Sigmoid colon (tissue), 7 donors: ENCODE measurements around the gene KBTBD6. TPM values are rescaled to one million over a fixed set of nuclear protein-coding genes. Genes with fewer than 3 reads are reported as not detected.
"Not testable (repeated sequence)": the region's sequence is repeated elsewhere in the genome, so short reads cannot be mapped to it uniquely, and the experiment has no call there.

Source experiments
- DNase-seq: peaks from one replicate; pipeline ENCODE4 v3.0.0-alpha.2; 2019
- H3K27ac ChIP-seq, 4 donors: fragments of 200-600 bp; sonication (generic); one replicate each; pipeline ENCODE4 v1.5.1; 2016 to 2019; ENCODE audit warnings: mild to moderate bottlenecking in 1 of 4
- H3K27me3 ChIP-seq, 3 donors: fragments of 200-600 bp; sonication (generic); one replicate each; pipeline ENCODE4 v1.5.1; 2019; ENCODE audit warnings: mild to moderate bottlenecking in 1 of 3
- H3K36me3 ChIP-seq, 4 donors: fragments of 200-600 bp; sonication (generic); one replicate each; pipeline ENCODE4 v1.5.1; 2016 to 2019
- H3K4me1 ChIP-seq, 4 donors: fragments of 200-600 bp; sonication (generic); one replicate each; pipeline ENCODE4 v1.5.1; 2017 to 2019
- H3K4me3 ChIP-seq, 4 donors: fragments of 200-600 bp; sonication (generic); one replicate each; pipeline ENCODE4 v1.5.1; 2017 to 2019; ENCODE audit warnings: mild to moderate bottlenecking in 2 of 4, moderate library complexity in 1 of 4
- H3K9me3 ChIP-seq, 4 donors: fragments of 200-600 bp in 3 of 4; sonication (generic) in 3 of 4; one replicate each; pipeline versions ENCODE4 v1.5.1 to v1.6.1; 2013 to 2019
- EP300 ChIP-seq, 4 donors: sonication (generic); formaldehyde crosslinking; IDR thresholded peaks; one replicate each; pipeline ENCODE4 v1.6.1; 2017; ENCODE audit warnings: antibody characterized with exemption in 4 of 4
- POLR2A ChIP-seq, 2 donors: fragments of 450-650 bp; IDR thresholded peaks; one replicate each; pipeline ENCODE4 v1.6.1; 2016; ENCODE audit warnings: antibody characterized with exemption in 2 of 2, mild to moderate bottlenecking in 2 of 2, moderate library complexity in 2 of 2
- POLR2AphosphoS5 ChIP-seq, 4 donors: sonication (generic); formaldehyde crosslinking; IDR thresholded peaks; one replicate each; pipeline ENCODE4 v1.6.1; 2017; ENCODE audit warnings: antibody characterized with exemption in 4 of 4
- WGBS, 2 donors: extraction: QIAGEN DNeasy Blood & Tissue Kit; methylation state at CpG; one replicate each; pipeline ENCODE4 v1.1.7; 2013; 5-methylcytosine and 5-hydroxymethylcytosine counted together
- intact Hi-C: fragments of 100-400 bp; cut with DNase I; formaldehyde crosslinking; loops from one replicate; pipeline ENCODE4 v1.15.1; 2023
- polyA plus RNA-seq, 3 donors: library from polyadenylated mRNA; stranded (reverse); fragments of 200-250 nt; gene quantifications; one replicate each; pipeline ENCODE4 v1.2.3, GENCODE V29; 2013
- total RNA-seq, 4 donors: library from RNA; depleted of rRNA; stranded (reverse); fragments of >200 nt; gene quantifications; one replicate each; pipeline ENCODE4 v1.1.0, GENCODE V29; 2016
- TF ChIP-seq, protein P1 (sequence below), 4 experiments: fragments of 450-650 bp in 3 of 4; fragments of 200-600 bp in 1 of 4; IDR thresholded peaks; one replicate each; pipeline ENCODE4 v1.5.1; 2016 to 2019; ENCODE audit warnings: antibody characterized with exemption in 4 of 4, mild to moderate bottlenecking in 3 of 4, moderate library complexity in 2 of 4
- donor health status: healthy with polysubstance abuse.
- donor health status: Bipolar disorder and iron deficiency.
- donor health status: healthy.

Gene KBTBD6
- total and polyA plus RNA-seq, 7 donors, result 1.2 to 10.7 (median 6.7) TPM

DNA sequence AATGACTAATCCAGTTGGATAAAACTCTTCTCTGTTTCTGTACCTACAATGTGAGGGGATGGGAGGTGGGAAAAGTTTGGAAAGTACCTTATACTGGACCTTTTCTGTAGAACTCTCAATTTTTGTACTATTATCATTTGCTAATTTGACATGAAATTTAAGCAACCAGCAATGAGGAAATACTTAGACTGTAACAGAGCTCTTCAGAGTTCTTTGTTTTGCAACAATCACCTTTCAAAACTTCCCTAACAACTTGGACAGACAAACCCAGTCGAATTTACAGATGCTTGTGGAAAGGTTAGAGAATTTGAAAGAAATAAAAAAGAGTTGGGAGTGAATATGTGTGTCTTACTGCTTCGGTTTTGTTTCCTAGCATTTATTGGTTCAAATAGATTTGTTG is 45.0 kb upstream of the KBTBD6 start:
- Histone ChIP-seq H3K4me1 (no peaks in the 10 kb centered on the region), H3K27me3 (no peaks in the 10 kb centered on the region), H3K9me3 (peaks cover 0 to 3% (median 1%) of the 10 kb centered on the region in 4 donors), H3K27ac (peak overlapping the region in 1 of 4 donors; percentile 41), H3K36me3 (no peaks in the 10 kb centered on the region), H3K4me3 (no peak overlapping the region)
- TF ChIP-seq POLR2A (IDR thresholded peaks at IDR 0.05) (no peak), EP300 (IDR thresholded peaks at IDR 0.05) (no peak), POLR2AphosphoS5 (IDR thresholded peaks at IDR 0.05) (no peak)
- TF ChIP-seq, protein P1, sequence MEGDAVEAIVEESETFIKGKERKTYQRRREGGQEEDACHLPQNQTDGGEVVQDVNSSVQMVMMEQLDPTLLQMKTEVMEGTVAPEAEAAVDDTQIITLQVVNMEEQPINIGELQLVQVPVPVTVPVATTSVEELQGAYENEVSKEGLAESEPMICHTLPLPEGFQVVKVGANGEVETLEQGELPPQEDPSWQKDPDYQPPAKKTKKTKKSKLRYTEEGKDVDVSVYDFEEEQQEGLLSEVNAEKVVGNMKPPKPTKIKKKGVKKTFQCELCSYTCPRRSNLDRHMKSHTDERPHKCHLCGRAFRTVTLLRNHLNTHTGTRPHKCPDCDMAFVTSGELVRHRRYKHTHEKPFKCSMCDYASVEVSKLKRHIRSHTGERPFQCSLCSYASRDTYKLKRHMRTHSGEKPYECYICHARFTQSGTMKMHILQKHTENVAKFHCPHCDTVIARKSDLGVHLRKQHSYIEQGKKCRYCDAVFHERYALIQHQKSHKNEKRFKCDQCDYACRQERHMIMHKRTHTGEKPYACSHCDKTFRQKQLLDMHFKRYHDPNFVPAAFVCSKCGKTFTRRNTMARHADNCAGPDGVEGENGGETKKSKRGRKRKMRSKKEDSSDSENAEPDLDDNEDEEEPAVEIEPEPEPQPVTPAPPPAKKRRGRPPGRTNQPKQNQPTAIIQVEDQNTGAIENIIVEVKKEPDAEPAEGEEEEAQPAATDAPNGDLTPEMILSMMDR (IDR thresholded peaks at IDR 0.05), result no peak
- 38 to 42% methylated on average over 2 of the region's 2 CpGs for WGBS, 2 donors
- intact Hi-C loops, result no loop called here
- no peak for DNase-seq

DNA sequence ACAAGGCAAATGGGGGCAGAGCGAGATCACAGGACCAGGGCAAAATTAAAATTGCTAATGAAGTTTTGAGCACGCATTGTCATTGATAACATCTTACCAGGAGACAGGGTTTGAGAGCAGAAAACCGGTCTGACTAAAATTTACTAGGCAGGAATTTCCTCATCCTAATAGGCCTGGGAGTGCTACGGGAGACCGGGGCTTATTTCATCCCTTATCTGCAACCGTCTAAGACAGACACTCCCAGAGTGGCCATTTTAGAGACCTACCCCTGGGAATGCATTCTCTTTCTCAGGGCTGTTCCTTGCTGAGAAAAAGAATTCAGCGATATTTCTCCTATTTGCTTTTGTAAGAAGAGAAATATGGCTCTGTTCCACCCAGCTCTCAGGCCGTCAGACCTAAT is 43.0 kb upstream of the KBTBD6 start:
- H3K4me3 ChIP-seq, H3K27me3 ChIP-seq, H3K36me3 ChIP-seq, DNase-seq, H3K4me1 ChIP-seq, intact Hi-C loops, H3K27ac ChIP-seq, H3K9me3 ChIP-seq: not testable (repeated sequence)
- 95 to 96% methylated on average over 8 of the region's 8 CpGs for WGBS, 2 donors

DNA sequence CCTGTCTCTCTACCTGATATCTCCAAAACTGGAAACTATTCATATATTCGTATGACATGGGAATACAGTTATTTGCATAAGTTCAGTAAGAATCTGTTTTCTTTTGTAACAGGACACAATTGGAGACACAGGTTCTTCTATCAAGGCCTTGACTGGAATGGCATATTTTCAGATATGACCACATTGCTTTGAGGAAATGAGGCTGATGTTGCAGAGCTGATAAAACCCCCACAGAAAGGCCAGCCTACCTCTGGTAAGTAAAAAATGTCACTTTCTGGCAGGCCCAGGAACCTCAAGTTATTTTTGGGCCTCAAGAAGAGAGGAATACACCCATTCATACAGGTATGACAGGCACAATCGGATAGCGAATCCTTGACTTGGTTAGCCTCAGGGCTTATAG is 29.5 kb upstream of the KBTBD6 start:
- no peak overlapping the region for H3K27ac ChIP-seq
- DNase-seq, result no peak
- H3K4me3 ChIP-seq, result no peak overlapping the region
- WGBS, 2 donors, result 96 to 97% methylated on average over 3 of the region's 3 CpGs
- no peaks in the 10 kb centered on the region for H3K27me3 ChIP-seq
- H3K9me3 ChIP-seq, result no peaks in the 10 kb centered on the region
- H3K4me1 ChIP-seq, result no peaks in the 10 kb centered on the region
- H3K36me3 ChIP-seq, result no peaks in the 10 kb centered on the region
- intact Hi-C loops, result no loop called here
- TF ChIP-seq POLR2AphosphoS5 (IDR thresholded peaks at IDR 0.05), result no peak
- no peak for TF ChIP-seq EP300 (IDR thresholded peaks at IDR 0.05)
- TF ChIP-seq POLR2A (IDR thresholded peaks at IDR 0.05), result no peak
- TF ChIP-seq, protein P1 (IDR thresholded peaks at IDR 0.05), result no peak

DNA sequence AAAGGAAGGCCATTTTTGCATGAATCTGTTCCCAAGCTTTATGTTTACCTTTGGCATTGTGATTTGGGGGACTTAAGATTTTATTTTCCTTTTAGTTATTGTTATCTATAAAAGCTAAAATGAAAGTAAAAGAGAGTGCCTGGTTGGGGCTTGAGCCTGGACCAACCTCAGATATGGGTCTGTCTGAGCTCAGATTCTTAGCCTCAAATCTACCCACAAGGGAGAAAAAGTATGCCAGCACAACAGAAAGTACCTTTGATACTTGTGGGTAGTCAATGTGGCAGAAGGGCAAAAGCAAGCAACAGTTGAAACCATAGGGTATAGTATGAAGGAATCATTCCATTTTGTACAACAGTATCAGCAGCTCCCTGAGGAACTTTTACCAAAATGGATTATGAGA is 26.6 kb upstream of the KBTBD6 start:
- TF ChIP-seq, protein P1 (IDR thresholded peaks at IDR 0.05), result no peak
- TF ChIP-seq EP300 (IDR thresholded peaks at IDR 0.05) (no peak), POLR2AphosphoS5 (IDR thresholded peaks at IDR 0.05) (no peak), POLR2A (IDR thresholded peaks at IDR 0.05) (no peak)
- DNase-seq, result no peak
- no peaks in the 10 kb centered on the region for H3K9me3 ChIP-seq
- H3K36me3 ChIP-seq, result no peaks in the 10 kb centered on the region
- intact Hi-C loops, result no loop called here
- H3K27ac ChIP-seq, result no peak overlapping the region
- H3K27me3 ChIP-seq, result no peaks in the 10 kb centered on the region
- no peaks in the 10 kb centered on the region for H3K4me1 ChIP-seq
- H3K4me3 ChIP-seq, result no peak overlapping the region

DNA sequence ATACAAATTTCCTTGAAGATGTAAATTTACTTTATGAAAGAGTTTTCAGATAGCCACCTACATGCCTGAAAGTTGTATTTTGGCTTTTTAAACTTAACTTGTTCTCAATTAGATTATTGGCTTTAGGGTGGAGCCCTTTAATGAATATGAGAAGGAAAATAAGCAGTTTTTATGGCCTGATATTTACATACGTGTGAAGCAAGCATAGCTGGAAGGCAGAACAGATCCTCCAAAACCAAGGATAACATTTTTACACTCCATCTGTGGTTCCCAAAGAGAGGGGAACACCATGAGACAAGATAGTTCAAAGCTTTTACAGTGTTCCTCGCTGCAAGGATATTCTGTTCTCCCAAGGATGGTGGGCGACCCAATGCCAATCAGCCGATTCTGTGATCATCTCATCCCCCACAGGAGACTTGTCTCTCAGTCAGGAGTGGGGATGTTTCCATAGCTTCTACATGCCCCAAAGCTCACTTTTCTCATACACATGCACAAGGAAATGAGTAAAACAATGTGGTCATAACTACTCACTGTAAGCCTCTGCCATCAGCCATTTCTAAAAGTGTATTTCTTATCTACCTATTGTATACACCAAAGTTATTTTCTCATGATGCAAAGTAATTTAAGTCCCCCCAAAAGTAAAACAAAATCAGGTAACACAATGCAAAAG is 24.6 kb upstream of the KBTBD6 start:
- Histone ChIP-seq H3K27ac (no peak overlapping the region), H3K9me3 (peaks cover 0 to 6% (median 1%) of the 10 kb centered on the region in 4 donors), H3K4me3 (no peak overlapping the region), H3K4me1 (no peaks in the 10 kb centered on the region), H3K36me3 (no peaks in the 10 kb centered on the region), H3K27me3 (no peaks in the 10 kb centered on the region)
- 95 to 97% methylated on average over 4 of the region's 4 CpGs for WGBS, 2 donors
- intact Hi-C loops, result no loop called here
- TF ChIP-seq, protein P1 (IDR thresholded peaks at IDR 0.05), result no peak
- TF ChIP-seq EP300 (IDR thresholded peaks at IDR 0.05), result no peak
- no peak for TF ChIP-seq POLR2AphosphoS5 (IDR thresholded peaks at IDR 0.05)
- TF ChIP-seq POLR2A (IDR thresholded peaks at IDR 0.05), result no peak
- no peak for DNase-seq
